Activated T-cell treated with anti-CD3 and anti-CD28 coated beads, Interleukin-2, amount 50 U/mL, for 48 hours (primary cell): Measurements from ENCODE around the gene CCL4.

Experiments
- DNase-seq, 2 experiments: peaks; one replicate each; pipeline ENCODE4 v3.0.0-alpha.2; 2020

Gene CCL4

GRCh38 chr17:36148559-36149295, 45.1 kb downstream of the CCL4 start:
- DNase-seq: peak; percentile 77 to 82

- peak; percentile 27 to 29 for DNase-seq
These were observed 45.7 kb downstream of the CCL4 start for GRCh38 chr17:36149296-36149820.

GRCh38 chr17:36151891-36152638, 48.4 kb downstream of the CCL4 start:
- no peak for DNase-seq

- DNase-seq: no peak
These were observed 49.1 kb downstream of the CCL4 start for GRCh38 chr17:36152639-36153120.

GRCh38 chr17:36153895-36154610, 50.4 kb downstream of the CCL4 start:
- DNase-seq: no peak
